HPDE6-E6E7 (cell line): ENCODE results near the gene COG3.
"Not testable (repeated sequence)": the region's sequence is repeated elsewhere in the genome, so short reads cannot be mapped to it uniquely, and the experiment has no call there.

Experiments
- DNase-seq: peaks from one replicate; pipeline ENCODE4 v3.0.0; 2011; ENCODE audit warnings: missing footprints; ENCODE audit errors: extremely low spot score

COG3 gene, protein sequence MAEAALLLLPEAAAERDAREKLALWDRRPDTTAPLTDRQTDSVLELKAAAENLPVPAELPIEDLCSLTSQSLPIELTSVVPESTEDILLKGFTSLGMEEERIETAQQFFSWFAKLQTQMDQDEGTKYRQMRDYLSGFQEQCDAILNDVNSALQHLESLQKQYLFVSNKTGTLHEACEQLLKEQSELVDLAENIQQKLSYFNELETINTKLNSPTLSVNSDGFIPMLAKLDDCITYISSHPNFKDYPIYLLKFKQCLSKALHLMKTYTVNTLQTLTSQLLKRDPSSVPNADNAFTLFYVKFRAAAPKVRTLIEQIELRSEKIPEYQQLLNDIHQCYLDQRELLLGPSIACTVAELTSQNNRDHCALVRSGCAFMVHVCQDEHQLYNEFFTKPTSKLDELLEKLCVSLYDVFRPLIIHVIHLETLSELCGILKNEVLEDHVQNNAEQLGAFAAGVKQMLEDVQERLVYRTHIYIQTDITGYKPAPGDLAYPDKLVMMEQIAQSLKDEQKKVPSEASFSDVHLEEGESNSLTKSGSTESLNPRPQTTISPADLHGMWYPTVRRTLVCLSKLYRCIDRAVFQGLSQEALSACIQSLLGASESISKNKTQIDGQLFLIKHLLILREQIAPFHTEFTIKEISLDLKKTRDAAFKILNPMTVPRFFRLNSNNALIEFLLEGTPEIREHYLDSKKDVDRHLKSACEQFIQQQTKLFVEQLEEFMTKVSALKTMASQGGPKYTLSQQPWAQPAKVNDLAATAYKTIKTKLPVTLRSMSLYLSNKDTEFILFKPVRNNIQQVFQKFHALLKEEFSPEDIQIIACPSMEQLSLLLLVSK

GRCh38 chr13:45464687-45465453, at the start of gene COG3:
Gene COG3 (plus strand): TSS chr13:45464939. CDS start chr13:45465037, 98 bp downstream.
- peak; percentile 74 for DNase-seq

- no peak for DNase-seq
Observed at GRCh38 chr13:45415112-45415511, 49.6 kb upstream of the COG3 start.

DNA sequence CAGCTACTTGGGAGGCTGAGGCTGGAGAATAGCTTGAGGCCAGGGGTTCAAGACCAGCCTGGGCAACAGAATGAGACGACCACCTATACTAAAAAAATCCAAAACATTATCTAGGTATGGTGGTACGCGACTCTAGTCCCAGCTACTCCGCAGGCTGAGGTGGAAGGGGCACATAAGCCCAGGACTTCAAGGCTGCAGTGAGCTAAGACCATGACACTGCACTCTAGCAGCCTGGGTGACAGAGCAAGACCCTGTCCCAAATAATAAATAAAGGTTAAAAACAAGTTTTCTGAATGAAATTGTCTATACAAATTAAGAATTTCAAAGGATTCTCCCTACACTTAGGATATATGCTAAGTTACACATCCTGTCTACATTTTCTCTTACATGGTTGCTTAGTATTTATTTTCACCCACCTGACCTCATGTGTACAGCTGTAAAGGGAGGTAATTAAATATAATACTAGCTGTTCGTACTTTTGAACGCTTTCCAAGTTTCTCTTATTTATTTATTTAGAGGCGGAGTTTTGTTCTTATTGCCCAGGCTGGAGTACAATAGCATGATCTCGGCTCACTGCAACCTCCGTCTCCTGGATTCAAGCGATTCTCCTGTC, 48.1 kb upstream of the COG3 start:
- no peak for DNase-seq

DNA sequence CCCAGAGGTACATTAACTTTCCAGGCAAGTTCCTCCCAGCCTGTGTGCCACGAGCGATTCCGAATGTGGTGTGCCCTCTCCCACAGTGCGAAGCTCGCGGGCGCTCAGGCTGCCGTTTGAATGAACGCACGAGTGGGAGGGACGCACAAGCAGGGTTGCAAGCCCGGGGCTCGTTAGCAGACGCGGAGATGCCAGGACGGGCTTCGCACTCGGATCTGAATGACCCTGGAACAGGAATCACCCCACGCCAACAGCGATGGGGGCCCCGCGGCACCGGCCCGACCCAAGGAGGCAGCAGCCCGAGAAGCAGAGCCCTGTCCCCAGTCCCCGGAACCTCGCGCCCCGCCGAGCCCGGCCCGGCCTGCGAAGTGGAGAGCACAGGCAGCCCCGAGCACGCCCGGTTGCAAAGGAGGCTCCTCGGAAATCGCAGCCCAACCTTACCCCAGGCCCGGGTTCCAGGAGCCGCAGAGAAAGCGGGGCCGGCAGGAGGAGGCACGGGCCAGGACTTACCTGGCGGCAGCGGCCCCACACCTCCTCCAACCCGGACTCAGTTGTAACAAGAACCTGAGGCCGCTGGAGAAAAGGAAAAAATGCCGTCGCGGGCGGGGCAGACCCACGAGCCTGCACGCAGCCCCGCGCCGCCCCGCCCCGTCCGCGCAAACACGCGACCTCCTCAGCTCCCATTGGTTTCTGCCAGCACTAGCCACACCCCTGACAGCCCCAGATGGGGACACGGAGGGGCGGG, 46.8 kb upstream of the COG3 start, which contains the start of gene SLC25A30:
TSS of gene SLC25A30 (minus strand) at position 584 of the 745 bp plus-strand sequence. CDS start 6,948 bp downstream, outside the sequence.
- DNase-seq = peak; percentile 42

DNA sequence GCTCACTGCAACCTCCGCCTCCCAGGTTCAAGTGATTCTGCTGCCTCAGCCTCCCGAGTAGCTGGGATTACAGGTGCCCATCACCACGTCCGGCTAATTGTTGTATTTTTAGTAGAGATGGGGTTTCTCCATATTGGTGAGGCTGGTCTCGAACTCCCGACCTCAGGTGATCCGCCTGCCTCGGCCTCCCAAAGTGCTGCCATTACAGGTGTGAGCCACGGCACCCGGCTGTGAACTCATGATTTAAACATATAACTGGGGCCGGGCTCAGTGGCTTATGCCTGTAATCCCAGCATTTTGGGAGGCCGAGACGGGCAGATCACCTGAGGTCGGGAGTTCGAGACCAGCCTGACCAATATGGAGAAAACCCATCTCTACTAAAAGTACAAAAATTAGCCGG, 45.4 kb upstream of the COG3 start:
- DNase-seq = not testable (repeated sequence)

GRCh38 chr13:45419945-45420344, 44.8 kb upstream of the COG3 start:
- DNase-seq = no peak

GRCh38 chr13:45422731-45423292, 41.9 kb upstream of the COG3 start:
- no peak for DNase-seq

DNA sequence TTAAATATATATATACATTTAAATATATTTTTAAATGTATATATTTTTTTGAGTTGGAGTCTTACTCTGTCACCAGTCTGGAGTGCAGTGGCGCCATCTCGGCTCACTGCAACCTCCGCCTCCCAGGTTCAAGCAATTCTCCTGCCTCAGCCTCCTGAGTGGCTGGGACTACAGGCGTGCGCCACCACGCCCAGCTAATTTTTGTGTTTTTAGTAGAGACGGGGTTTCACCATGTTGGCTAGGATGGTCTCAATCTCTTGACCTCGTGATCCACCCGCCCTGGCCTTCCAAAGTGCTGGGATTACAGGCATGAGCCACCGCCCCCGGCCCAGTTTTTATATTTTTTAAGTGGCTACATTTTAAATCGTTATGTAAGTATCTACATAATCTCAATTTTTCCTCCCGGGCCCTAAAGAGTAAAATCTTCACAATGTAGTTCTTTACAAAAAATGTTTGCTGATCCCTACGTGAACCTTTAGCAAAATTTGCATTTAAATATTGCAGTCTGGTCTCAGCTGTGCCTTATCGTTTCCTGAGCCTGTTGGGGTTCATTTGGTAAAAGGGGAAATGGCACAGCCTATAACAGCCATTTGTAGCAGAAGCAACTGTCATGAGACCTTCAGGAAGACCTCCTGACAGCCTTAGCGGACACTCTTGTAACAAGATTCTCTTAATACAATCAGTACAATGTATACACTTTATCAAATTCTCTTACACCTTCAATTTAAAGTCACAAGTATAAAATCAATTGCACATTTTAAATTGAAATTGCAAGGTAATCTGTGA, 38.5 kb upstream of the COG3 start:
- DNase-seq = not testable (repeated sequence)

- DNase-seq = no peak
Observed at GRCh38 chr13:45432737-45433380, 31.9 kb upstream of the COG3 start.

GRCh38 chr13:45433381-45433790, 31.4 kb upstream of the COG3 start:
- no peak for DNase-seq

GRCh38 chr13:45434556-45435371, 30.0 kb upstream of the COG3 start:
- no peak for DNase-seq

DNA sequence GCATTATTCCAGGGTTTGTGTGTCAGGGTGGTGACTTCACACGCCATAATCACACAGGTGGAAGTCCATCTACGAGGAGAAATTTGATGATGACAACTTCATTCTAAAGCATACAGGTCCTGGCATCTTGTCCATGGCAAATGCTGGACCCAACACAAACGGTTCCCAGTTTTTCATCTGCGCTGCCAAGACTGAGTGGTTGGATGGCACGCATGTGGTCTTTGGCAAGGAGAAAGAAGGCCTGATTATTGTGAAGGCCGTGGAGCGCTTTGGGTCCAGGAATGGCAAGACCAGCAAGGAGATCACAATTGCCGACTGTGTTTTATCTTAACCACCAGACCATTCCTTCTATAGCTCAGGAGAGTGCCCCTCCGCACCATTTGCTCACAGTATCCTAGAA, 28.4 kb upstream of the COG3 start:
- DNase-seq = no peak

DNA sequence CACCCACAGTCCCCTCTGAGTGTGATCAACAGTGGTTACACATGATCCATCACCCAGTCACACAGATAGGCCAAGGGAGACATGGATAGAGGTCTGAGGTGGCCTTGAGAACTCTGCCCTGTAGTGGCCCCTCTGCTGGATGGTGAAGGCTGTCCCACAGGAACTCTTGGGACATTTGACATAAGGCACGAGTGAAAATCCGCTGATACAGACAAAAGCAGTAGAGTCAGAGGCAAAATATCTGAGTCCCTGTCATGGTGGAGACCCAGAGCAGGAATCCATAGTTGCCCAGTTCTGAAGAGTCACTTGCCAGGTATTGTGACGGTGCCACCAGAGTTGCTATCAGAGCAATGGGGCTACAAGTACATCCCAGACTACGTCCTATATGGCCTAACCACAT, 27.8 kb upstream of the COG3 start:
- no peak for DNase-seq

GRCh38 chr13:45437947-45438346, 26.8 kb upstream of the COG3 start:
- DNase-seq = no peak

GRCh38 chr13:45439008-45439407, 25.7 kb upstream of the COG3 start:
- no peak for DNase-seq

GRCh38 chr13:45439781-45440462, 24.8 kb upstream of the COG3 start:
- no peak for DNase-seq

DNA sequence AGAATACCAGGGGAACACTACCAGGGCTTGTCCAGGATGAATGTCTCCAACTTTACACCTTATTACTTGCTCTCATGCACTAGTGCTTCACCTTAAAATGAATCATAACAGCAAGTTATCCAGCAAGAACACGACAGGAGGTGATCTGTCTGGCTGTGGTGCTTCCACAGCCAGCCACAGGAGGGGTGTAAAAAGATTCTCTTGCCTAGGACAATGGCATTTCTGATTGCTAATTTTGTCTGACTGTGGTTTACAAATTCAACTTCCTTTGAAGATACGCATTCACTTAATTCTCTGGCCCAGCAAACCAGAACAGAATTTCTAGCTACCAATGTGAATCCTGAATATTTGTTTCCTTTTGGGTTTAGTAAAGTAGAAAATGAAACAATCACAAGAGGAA, 23.1 kb upstream of the COG3 start:
- peak; percentile 4 for DNase-seq

DNA sequence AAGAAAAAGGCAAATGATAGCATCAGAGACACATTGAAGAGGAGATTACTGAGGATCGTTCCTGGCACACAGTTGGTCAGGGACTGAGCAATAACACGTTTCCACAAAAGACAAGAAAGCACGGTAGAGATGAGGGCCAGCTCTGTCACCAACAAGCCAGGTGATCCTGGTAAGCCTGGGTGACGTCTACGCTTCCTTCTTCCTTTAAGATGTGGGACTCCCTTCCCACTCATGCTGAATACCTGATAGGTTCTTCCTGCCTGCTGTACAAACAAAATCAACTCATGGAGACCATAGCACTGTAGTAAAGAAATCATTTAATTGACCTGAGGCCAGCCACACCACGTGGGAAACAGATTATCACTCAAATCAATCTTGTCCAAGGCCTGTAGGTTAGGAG, 19.7 kb upstream of the COG3 start:
- DNase-seq = no peak
